CD4-positive, alpha-beta T cell treated with Interleukin-1 beta for 1 hour (primary cell): ENCODE results near the gene MYL3.
"Not testable (repeated sequence)": the region's sequence is repeated elsewhere in the genome, so short reads cannot be mapped to it uniquely, and the experiment has no call there.

ENCODE experiments used
- DNase-seq, 2 donors: peaks; one replicate each; pipeline ENCODE4 v3.0.0-alpha.2; 2020 to 2022

The MYL3 gene

DNA sequence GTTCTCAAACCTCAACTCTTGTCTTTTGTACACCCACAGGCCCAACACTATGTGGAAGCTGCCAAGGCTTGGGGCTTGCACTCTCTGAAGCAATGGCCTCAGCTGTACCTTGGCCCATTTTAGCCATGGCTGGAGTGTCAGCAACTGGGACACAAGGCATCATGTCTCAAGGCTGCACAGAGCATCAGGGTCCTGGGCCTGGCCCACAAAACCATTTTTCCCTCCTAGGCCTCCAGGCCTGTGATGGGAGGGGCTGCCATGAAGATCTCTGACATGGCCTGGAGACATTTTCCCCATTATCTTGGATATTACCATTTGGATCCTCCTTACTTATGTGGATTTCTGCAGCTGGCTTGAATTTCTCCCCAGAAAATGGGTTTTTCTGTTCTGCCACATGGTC is 39.9 kb downstream of the MYL3 start:
- DNase-seq, result not testable (repeated sequence)

DNA sequence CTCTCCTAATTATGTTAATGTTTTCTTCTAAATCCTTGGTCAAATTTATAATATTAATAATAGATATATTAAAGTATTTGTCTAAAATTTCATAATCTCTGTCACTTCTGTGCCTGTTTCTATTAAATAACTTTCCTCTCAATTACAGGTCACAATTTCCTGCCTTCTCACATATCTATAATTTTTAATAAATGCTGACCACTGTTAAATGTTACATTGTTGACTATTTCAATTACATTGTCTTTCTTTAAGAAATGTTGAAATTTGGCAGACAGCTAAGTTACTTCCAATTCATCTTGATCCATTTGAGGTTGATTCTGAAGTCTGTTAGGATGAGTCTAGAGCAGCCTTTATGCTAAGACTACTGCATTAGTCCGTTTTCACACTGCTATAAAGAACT is 41.7 kb downstream of the MYL3 start:
- DNase-seq, result no peak

DNA sequence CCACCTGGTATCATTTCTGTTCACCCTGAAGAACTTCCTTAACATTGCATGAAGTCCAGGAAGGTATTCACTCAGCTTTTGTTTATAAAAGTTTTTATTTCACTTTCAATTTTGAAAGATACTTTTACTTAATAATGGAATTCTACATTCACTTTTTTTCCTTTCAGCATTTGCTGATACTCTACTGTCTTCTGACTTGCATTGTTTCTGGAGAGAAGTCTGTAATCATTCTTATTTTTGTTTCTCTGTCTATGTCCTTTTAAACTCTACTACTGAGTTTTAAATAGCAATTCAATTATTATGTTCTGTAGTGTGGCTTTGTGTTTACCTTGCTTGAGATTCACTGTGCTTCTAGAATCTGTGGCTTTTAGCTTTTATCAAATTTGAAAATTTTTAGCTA is 42.4 kb downstream of the MYL3 start:
- DNase-seq, result no peak

DNA sequence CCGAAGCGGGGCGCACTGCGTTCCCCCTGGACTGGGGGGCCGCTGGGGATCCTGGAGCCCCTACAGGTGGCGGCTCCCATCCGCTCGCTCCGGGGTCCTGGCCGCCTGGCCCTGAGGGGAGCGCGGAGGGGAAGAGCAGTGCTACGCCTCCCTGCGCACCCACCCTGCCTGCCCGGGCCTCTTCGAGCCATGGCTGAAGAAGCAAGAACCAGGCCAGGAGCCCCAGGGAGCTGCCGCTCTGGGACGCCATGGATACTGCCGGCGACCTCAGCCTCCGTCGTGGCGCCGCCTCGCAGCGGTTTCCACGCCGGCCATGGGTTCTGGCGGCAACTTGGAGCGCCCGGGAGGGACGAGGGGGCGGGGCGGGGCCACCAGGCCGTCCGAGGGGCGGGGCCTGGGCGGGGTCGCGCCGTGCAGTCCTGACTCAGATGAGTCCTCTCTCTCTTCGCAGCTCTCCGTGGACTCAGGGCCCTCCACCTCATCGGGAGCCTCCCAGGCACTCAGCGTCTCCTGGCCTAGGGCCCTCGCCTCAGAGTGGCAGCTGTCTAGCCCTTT is 50.9 kb downstream of the MYL3 start:
- peak; percentile 65 to 70 for DNase-seq

DNA sequence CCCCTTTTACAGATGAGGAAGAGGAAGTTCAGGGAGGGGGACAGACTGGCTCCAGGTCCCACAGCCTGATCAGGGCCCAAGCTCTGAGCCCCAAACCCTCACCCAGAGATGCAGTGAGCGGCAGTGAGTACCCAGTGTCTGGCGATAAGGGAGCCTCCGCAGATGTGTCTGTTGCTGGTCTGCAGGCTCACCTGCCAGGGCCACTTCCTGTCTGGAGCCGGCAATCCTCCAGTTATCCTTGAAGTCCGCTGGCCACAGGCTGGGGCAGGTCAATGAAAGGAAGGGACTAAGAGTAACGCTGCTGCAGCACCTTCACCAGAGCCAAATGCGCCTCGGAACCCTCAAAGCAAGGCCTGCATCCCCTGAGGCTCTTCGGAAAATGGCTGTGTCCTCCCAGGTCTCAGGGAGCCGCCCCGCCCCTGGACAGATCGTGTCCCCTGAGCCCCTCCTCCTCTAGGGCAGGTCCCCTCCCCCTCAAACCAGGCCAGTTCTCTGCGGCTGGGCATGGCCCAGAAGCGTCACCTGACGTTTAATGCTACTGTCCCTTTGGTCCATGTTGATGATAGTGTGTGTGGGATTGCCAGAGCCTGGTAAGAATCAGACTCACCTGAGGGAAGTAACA is 51.5 kb downstream of the MYL3 start:
- no peak for DNase-seq

DNA sequence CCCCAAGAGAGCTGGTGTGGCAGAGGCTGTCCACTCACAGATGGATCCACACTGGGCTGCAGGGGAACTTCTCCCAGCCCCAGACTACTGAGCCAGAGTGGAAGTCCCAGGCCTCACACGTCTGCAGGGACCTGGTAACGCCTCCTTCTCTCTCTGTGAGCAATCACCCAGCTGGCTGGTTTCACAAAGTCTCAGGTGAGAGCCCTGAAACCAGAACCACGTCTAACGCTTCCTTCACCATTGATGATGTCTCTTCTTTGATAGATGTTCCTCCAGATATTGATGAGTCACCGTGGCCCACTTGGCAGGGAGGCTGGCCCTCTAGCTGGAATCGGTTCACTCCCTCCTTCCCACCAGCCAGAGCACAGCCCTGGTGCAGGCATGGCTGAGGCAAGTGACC is 54.5 kb downstream of the MYL3 start:
- not testable (repeated sequence) for DNase-seq
